Kidney glomerular epithelial cell (primary cell): ENCODE data around the gene CARD19.
A peak's percentile ranks its signal among the peaks of the same experiment; 100 is the strongest.

Experiments used
- DNase-seq: peaks from one replicate; lab custom pipeline; 2025; lab: John Stamatoyannopoulos, UW

The CARD19 gene

GRCh38 chr9:93096131-93096802 is at the start of gene CARD19:
Gene CARD19, plus strand, starts transcription at chr9:93096217. Its CDS starts 129 bp downstream, at chr9:93096346.
- DNase-seq: no peak

DNA sequence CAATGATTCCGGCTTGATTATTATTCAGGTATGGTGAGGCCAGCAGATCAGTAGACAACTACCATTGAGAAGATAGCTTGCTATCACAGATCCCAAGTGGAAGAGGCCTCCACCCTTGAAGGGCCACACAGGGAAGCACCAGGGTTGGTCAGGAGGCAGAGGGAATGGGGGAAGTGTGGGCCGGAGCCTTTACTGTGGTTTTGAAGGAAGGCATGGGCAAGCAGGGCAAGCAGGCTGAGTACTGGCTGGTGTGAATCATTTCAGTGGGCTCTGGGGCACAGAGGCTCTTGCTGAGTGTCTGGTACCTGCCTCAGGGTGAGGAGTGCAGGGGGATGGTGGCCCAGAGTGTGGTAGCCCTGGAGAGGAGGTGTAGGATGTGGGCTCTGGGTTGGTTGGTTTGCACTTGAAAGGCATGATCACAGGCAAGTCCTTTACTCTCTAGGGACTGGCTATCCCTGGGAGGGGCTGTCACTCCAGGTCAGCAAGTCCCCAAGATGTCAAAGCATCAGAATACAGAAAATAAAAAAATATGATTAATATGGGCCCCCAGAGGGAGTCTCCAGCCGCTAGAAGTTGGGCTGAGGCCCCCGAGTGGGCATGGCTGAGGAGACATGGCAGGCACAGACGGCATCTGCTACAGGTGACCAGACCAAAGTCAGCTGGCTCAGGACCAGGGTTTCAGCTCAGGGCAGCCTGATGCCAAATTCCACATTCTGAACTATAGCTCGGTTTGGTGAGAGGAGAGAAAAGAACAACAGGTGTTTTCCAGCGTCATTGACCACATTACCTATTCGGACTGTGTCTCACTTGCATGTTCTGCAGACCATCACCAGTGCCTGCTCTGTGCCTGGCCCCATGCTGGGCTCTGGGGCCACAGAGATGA is 47.2 kb upstream of the CARD19 start:
- no peak for DNase-seq

GRCh38 chr9:93049491-93049890 is 46.5 kb upstream of the CARD19 start:
- DNase-seq: no peak

DNA sequence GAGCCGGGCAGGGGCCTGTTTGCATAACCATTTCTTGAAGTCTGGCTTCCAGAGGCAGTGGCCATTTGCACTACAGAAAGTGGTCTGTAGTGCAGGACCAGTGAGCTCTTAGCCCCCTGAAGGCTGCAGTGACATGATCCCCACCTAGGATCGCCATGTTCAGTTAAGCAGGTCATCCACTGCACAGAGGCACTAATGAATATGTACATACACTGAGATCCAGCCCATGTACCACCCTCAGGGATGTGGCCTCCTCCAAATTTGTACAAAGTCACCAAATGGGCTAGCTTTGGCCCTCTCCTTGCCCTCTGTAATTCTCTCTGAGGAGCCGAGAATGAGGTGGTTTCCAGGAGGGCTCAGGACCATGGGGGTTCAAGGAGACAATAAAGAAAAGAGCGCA is 45.8 kb upstream of the CARD19 start:
- no peak for DNase-seq

- no peak for DNase-seq
Measured at GRCh38 chr9:93051680-93052089, 44.3 kb upstream of the CARD19 start.

DNA sequence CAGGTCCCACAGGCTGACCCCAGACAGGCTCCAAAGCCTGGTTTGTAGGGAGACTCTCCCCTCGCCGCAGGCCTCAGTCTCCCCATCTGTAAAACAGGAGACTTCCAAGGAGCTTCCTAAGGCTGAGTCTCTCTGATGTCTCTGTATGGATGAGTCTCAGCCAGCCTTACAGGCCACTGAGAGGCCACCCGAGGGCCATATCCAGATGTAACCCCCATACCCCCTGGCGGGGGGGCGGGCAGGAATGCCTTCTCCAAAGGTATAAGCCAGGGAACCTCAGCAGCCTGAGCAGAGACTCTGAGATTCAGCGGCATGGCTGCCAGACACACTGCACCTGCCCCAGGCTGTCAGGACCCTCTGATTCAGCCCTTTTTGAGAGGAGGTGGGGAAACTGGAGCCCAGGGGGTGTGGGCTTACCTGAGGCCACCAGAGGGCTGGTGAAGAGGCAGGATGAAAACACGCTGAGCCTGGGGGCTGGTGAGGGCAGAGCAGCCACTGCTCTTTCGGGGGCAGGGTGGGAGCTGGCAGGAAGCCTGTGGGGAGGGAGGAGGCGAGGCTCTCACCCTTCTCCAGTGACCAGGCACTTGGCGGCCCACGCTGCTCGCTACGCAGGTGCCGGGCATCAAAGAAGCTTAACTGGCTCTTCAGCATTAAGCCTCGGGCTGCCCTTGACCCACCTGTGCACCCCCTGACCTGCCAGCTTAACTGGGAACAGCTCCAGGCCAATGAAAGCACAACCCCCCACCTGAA is 43.1 kb upstream of the CARD19 start:
- no peak for DNase-seq

- DNase-seq: no peak
Measured at GRCh38 chr9:93053781-93054331, 42.2 kb upstream of the CARD19 start.

- DNase-seq: no peak
Measured at GRCh38 chr9:93054758-93055704, 41.0 kb upstream of the CARD19 start.

- DNase-seq: no peak
Measured at GRCh38 chr9:93057042-93057702, 38.8 kb upstream of the CARD19 start.

- no peak for DNase-seq
Measured at GRCh38 chr9:93057703-93058354, 38.2 kb upstream of the CARD19 start.

- DNase-seq: peak; percentile 48
Measured at GRCh38 chr9:93058355-93059010, 37.5 kb upstream of the CARD19 start, which contains the start of gene SUSD3. Gene SUSD3, plus strand, starts transcription at chr9:93058701. Its CDS starts 42 bp downstream, at chr9:93058743.

GRCh38 chr9:93059011-93059714 is 36.9 kb upstream of the CARD19 start:
- no peak for DNase-seq

DNA sequence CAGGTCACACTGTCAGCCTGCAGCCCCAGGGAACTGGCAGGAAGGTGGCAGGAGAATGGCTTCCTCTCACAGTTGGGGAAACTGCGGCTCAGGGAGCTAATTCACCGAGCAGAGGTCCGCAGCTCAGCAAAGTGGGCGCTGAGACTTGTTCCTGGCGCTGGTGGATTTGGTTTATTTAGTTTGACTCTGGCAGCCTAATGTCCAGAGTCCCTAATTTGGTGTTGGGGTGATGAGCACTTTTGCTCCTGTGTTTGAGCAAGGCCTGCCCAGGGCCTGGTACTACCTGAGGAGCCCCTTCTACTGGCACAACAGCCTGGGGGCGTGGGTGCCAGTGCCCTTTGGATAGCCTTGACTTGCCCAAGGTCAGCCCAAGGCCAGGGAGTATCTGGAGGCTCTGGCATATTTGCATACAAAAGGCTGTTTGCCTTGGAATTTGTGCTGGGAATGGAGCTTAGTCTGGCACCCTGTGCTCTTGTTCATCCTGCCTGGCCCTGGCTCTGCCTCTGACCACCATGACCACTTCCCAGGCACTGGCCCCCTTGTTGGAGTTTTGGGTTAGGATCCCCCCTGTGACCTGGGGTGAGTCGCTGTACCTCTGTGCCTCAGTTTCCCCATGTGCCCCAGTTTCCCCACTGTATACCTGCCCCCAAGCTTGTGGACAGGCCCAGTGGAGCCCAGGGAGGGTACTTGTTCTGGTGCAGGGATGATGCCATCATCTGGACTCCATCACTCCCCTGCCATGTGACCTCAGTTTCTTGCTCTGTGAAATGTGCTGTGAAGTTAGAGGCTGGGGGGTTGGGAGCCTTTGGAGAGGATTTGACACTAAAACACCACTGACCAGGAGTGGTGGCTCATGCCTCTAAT is 36.1 kb upstream of the CARD19 start:
- DNase-seq: no peak

- DNase-seq: peak; percentile 56
Measured at GRCh38 chr9:93060746-93061259, 35.2 kb upstream of the CARD19 start.

GRCh38 chr9:93061260-93061751 is 34.7 kb upstream of the CARD19 start:
- DNase-seq: peak; percentile 7

- peak; percentile 37 for DNase-seq
Measured at GRCh38 chr9:93061791-93062763, 33.9 kb upstream of the CARD19 start.
